GM12864 (cell line): ENCODE measurements around the gene TBRG4.

ENCODE experiments used
- DNase-seq: peaks from one replicate; pipeline ENCODE4 v3.0.0-alpha.2; 2011; ENCODE audit warnings: low read depth
- H3K4me3 ChIP-seq: 2 replicates; pipeline ENCODE4 v1.5.1; 2011; ENCODE audit warnings: mild to moderate bottlenecking, low read depth, low read length, control low read depth
- CTCF ChIP-seq: IDR thresholded peaks from 2 replicates; pipeline ENCODE4 v1.5.1; 2011; ENCODE audit warnings: low read depth, mild to moderate bottlenecking, moderate library complexity, low read length, control low read depth, inconsistent platforms; ENCODE audit errors: missing control alignments

The TBRG4 gene

GRCh38 chr7:45133352-45133751, 21.9 kb upstream of the TBRG4 start:
- H3K4me3 ChIP-seq: no peak overlapping the region
- no peak for DNase-seq
- TF ChIP-seq CTCF: no peak

- DNase-seq: no peak
- TF ChIP-seq CTCF: no peak
- no peak overlapping the region for H3K4me3 ChIP-seq
Measured at GRCh38 chr7:45132708-45133320, 21.3 kb upstream of the TBRG4 start.

GRCh38 chr7:45131891-45132290, 20.4 kb upstream of the TBRG4 start:
- DNase-seq: no peak
- no peak for TF ChIP-seq CTCF

GRCh38 chr7:45130910-45131309, 19.4 kb upstream of the TBRG4 start:
- no peak overlapping the region for H3K4me3 ChIP-seq
- no peak for DNase-seq
- TF ChIP-seq CTCF: no peak

More at GRCh38 chr7:45131891-45132290, 20.4 kb upstream of the TBRG4 start:
- no peak overlapping the region for H3K4me3 ChIP-seq

GRCh38 chr7:45129906-45130305, 18.4 kb upstream of the TBRG4 start:
- TF ChIP-seq CTCF: no peak
- no peak for DNase-seq

GRCh38 chr7:45129181-45129800, 17.8 kb upstream of the TBRG4 start:
- DNase-seq: no peak
- H3K4me3 ChIP-seq: no peak overlapping the region
- TF ChIP-seq CTCF: no peak

More at GRCh38 chr7:45129906-45130305, 18.4 kb upstream of the TBRG4 start:
- H3K4me3 ChIP-seq: no peak overlapping the region

- no peak overlapping the region for H3K4me3 ChIP-seq
- no peak for DNase-seq
- TF ChIP-seq CTCF: no peak
Measured at GRCh38 chr7:45126920-45127319, 15.4 kb upstream of the TBRG4 start.
